HepG2 (cell line): ENCODE results near the gene NAA35. TPM values are rescaled to one million over a fixed set of nuclear protein-coding genes. Genes with fewer than 3 reads are reported as not detected.

ENCODE experiments used
- ATAC-seq: fragments of 200-7000 bp; cut with Tn5 transposase; 3 replicates; pipeline ENCODE4 v1.9.1; 2020; ENCODE audit warnings: mild to moderate bottlenecking, moderate library complexity
- BruUV-seq: library from RNA; stranded (reverse); fragments of 400-500 nt; replicated peaks from 2 replicates; lab custom pipeline; 2021; lab: Mats Ljungman, UMichigan
- CTCF ChIA-PET: fragments of 300-600 bp; formaldehyde crosslinking; extraction: SDS; loops from one replicate; lab custom pipeline; 2021; ENCODE audit warnings: low total read pairs, inconsistent platforms, low intra/inter-chr PET ratio; lab: Yijun Ruan, JAX
- POLR2A ChIA-PET: fragments of 350-600 bp; sonication (Branson Sonifier 250); formaldehyde crosslinking; loops from one replicate; lab custom pipeline; 2020; ENCODE audit warnings: antibody characterized with exemption, inconsistent platforms; lab: Yijun Ruan, JAX
- DNase-seq: peaks from one replicate; pipeline ENCODE4 v3.0.0-alpha.2; 2015; ENCODE audit warnings: low spot score
- FAIRE-seq: peaks from 3 replicates; lab custom pipeline; 2011; peaks lifted over from hg19 to GRCh38; lab: Jason Lieb, UNC
- H2AFZ ChIP-seq: one replicate; pipeline ENCODE4 v1.6.1; 2011; ENCODE audit warnings: low read length, inconsistent platforms
- H3K27ac ChIP-seq: fragments of 300-600 bp; 3 replicates; pipeline ENCODE4 v1.8.0; 2011; ENCODE audit warnings: mixed run types, mild to moderate bottlenecking, mixed read lengths, low read length, inconsistent platforms; ENCODE audit not compliant: insufficient read depth; ENCODE audit errors: extremely low read length
- H3K27me3 ChIP-seq, 2 experiments: fragments of 200-600 bp in 1 of 2; 2 replicates in 1 of 2; 3 replicates in 1 of 2; pipeline versions ENCODE4 v1.6.0 to v1.8.0; 2011; ENCODE audit warnings: low read length in 2 of 2, mild to moderate bottlenecking in 2 of 2, moderate library complexity in 2 of 2, inconsistent platforms in 1 of 2; ENCODE audit not compliant: insufficient read depth in 2 of 2, control insufficient read depth in 1 of 2
- H3K36me3 ChIP-seq, 2 experiments: fragments of 200-600 bp in 1 of 2; replicated peaks in 1 of 2; 2 replicates in 1 of 2; 3 replicates in 1 of 2; pipeline versions ENCODE4 v1.5.1 to v1.8.0; 2011; ENCODE audit warnings: low read length in 2 of 2, inconsistent platforms in 1 of 2; ENCODE audit not compliant: insufficient read depth in 2 of 2, control insufficient read depth in 1 of 2
- H3K4me1 ChIP-seq: 2 replicates; pipeline ENCODE4 v1.5.1; 2012; ENCODE audit warnings: low read length, inconsistent platforms; ENCODE audit not compliant: insufficient read depth
- H3K4me2 ChIP-seq: 2 replicates; pipeline ENCODE4 v1.6.0; 2011; ENCODE audit warnings: low read depth, low read length, inconsistent platforms
- H3K4me3 ChIP-seq, 3 experiments: fragments of 200-600 bp in 1 of 3; sonication (generic), shearing (Covaris generic) in 1 of 3; replicated peaks in 1 of 3; 2 replicates each; pipeline ENCODE4 v1.5.1; 2011 to 2016; ENCODE audit warnings: low read length in 3 of 3, inconsistent platforms in 2 of 3, low read depth in 2 of 3, mild to moderate bottlenecking in 2 of 3, control low read depth in 1 of 3, mixed read lengths in 1 of 3; ENCODE audit not compliant: insufficient read depth in 1 of 3
- H3K79me2 ChIP-seq: one replicate; pipeline ENCODE4 v1.6.1; 2011; ENCODE audit warnings: low read length, inconsistent platforms; ENCODE audit not compliant: insufficient read depth
- H3K9ac ChIP-seq: 2 replicates; pipeline ENCODE4 v1.6.0; 2011; ENCODE audit warnings: mild to moderate bottlenecking, low read depth, low read length, inconsistent platforms; ENCODE audit not compliant: insufficient read depth
- H3K9me3 ChIP-seq: 2 replicates; pipeline ENCODE4 v1.5.1; 2012; ENCODE audit warnings: mild to moderate bottlenecking, low read length
- H4K20me1 ChIP-seq: 2 replicates; pipeline ENCODE4 v1.6.0; 2011; ENCODE audit warnings: inconsistent platforms, mild to moderate bottlenecking, low read length, moderate library complexity; ENCODE audit not compliant: insufficient read depth
- ESRRA ChIP-seq: sonication (generic); formaldehyde crosslinking; IDR thresholded peaks from 2 replicates; pipeline ENCODE4 v1.5.1; 2020; ENCODE audit warnings: mild to moderate bottlenecking, low read depth, missing genetic modification reagents
- FIP1L1 ChIP-seq: fragments of 200-400 bp; formaldehyde crosslinking; IDR thresholded peaks from 2 replicates; pipeline ENCODE4 v1.6.1; 2018; ENCODE audit warnings: low read depth, mild to moderate bottlenecking, low read length, moderate library complexity, borderline replicate concordance; ENCODE audit not compliant: insufficient read depth
- IKZF4 ChIP-seq: sonication (generic); formaldehyde crosslinking; IDR thresholded peaks from 2 replicates; pipeline ENCODE4 v1.5.1; 2020; ENCODE audit warnings: borderline replicate concordance, mild to moderate bottlenecking, low read depth, missing genetic modification reagents; ENCODE audit errors: not compliant biosample characterization
- KLF13 ChIP-seq: sonication (generic); formaldehyde crosslinking; IDR thresholded peaks from 2 replicates; pipeline ENCODE4 v1.4.0; 2020; ENCODE audit warnings: mild to moderate bottlenecking, missing genetic modification reagents
- MED8 ChIP-seq: sonication (generic); formaldehyde crosslinking; IDR thresholded peaks from 2 replicates; pipeline ENCODE4 v1.8.1; 2023; ENCODE audit warnings: mild to moderate bottlenecking, missing genetic modification reagents; ENCODE audit not compliant: insufficient replicate concordance
- SAFB2 ChIP-seq: sonication (generic); formaldehyde crosslinking; IDR thresholded peaks from 2 replicates; pipeline ENCODE4 v1.5.1; 2020; ENCODE audit warnings: missing genetic modification reagents, low read depth, mild to moderate bottlenecking, borderline replicate concordance
- ZNF33B ChIP-seq: sonication (generic); formaldehyde crosslinking; IDR thresholded peaks from 2 replicates; pipeline ENCODE4 v1.5.1; 2020; ENCODE audit warnings: mild to moderate bottlenecking, missing genetic modification reagents
- ZNF589 ChIP-seq: sonication (generic); formaldehyde crosslinking; conservative IDR thresholded peaks from 2 replicates; pipeline ENCODE4 v1.8.0; 2022; ENCODE audit warnings: mild to moderate bottlenecking, moderate library complexity, missing genetic modification reagents
- in situ Hi-C: cut with HindIII; loops from 2 replicates; pipeline ENCODE4 v1.10.0; 2017; ENCODE audit warnings: low pct_unique_long_range_greater_than_20kb; ENCODE audit not compliant: extremely low pct_ligation_motif_present
- intact Hi-C: fragments of 100-400 bp; cut with micrococcal nuclease; formaldehyde crosslinking; loops from one replicate; pipeline ENCODE4 v1.10.0; 2022; ENCODE audit not compliant: unreplicated experiment
- polyA plus RNA-seq, 8 experiments: library from polyadenylated mRNA; depleted of rRNA in 3 of 8; stranded (reverse) in 7 of 8; unstranded in 1 of 8; fragments of >200 nt; fragmentation: Illumina TruSeq in 4 of 8; extraction: Trizol in 4 of 8; gene quantifications; 2 replicates each; pipeline versions ENCODE4 v1.2.1 to v1.2.3, GENCODE V29; 2011 to 2016; ENCODE audit warnings: low read depth in 4 of 8, missing spikeins in 1 of 8, mixed read lengths in 1 of 8; ENCODE audit not compliant: insufficient read depth in 1 of 8
- total RNA-seq, 5 experiments: library from RNA; depleted of rRNA; stranded (reverse); fragments of >200 nt; fragmentation: Illumina TruSeq; extraction: Trizol; gene quantifications; 2 replicates each; pipeline ENCODE4 v1.2.3, GENCODE V29; 2016; ENCODE audit warnings: low read depth in 1 of 5
- TF ChIP-seq, protein P1 (sequence below): sonication (generic); formaldehyde crosslinking; IDR thresholded peaks from 2 replicates; pipeline ENCODE4 v1.8.0; 2022; ENCODE audit warnings: mild to moderate bottlenecking, missing genetic modification reagents; ENCODE audit not compliant: insufficient replicate concordance
- TF ChIP-seq, protein P2 (sequence below): sonication (generic); formaldehyde crosslinking; IDR thresholded peaks from 2 replicates; pipeline ENCODE4 v1.8.1; 2023; ENCODE audit warnings: missing genetic modification reagents, mild to moderate bottlenecking, borderline replicate concordance

NAA35 gene
- total and polyA plus RNA-seq, 2 of the 13 experiments (the other 11 are each of a cell fraction or from before 2014, with no cell fraction given), result 21.6 to 28.9 TPM

DNA sequence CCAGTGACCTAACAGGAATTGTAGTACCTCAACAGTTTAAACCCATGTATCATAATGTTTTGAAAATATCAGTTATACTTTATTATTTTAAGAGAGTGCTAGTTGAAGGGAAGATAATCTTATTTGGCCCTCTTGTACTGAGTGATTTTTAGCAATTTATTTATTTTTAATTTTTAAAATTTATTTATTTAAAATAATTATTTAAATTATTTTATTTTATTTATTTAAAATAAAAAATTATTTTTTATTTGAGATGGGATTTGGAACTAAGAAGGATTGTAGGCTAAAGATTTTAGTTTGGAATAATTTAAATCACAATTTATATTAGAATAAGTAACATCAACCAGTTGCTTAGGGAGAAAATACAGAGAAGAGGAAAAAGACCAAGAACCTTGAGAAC, 54.2 kb downstream of the NAA35 start:
- H3K27ac ChIP-seq, result no peak overlapping the region
- no peaks in the 10 kb centered on the region for H3K79me2 ChIP-seq
- intact Hi-C loops, result no loop called here
- H3K36me3 ChIP-seq, result peaks cover 11 to 45% of the 10 kb centered on the region in 2 experiments; a peak in 4 of 5 replicates
- TF ChIP-seq SAFB2 (CRISPR knock-in tag) (no peak), IKZF4 (CRISPR knock-in tag) (no peak), ESRRA (no peak), FIP1L1 (no peak), ZNF33B (CRISPR knock-in tag) (no peak), KLF13 (CRISPR knock-in tag) (no peak), ZNF589 (CRISPR knock-in tag) (no peak), MED8 (no peak)
- TF ChIP-seq, protein P1, sequence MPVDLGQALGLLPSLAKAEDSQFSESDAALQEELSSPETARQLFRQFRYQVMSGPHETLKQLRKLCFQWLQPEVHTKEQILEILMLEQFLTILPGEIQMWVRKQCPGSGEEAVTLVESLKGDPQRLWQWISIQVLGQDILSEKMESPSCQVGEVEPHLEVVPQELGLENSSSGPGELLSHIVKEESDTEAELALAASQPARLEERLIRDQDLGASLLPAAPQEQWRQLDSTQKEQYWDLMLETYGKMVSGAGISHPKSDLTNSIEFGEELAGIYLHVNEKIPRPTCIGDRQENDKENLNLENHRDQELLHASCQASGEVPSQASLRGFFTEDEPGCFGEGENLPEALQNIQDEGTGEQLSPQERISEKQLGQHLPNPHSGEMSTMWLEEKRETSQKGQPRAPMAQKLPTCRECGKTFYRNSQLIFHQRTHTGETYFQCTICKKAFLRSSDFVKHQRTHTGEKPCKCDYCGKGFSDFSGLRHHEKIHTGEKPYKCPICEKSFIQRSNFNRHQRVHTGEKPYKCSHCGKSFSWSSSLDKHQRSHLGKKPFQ (CRISPR knock-in tag), result no peak
- TF ChIP-seq, protein P2, sequence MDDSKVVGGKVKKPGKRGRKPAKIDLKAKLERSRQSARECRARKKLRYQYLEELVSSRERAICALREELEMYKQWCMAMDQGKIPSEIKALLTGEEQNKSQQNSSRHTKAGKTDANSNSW (CRISPR knock-in tag), result no peak
- in situ Hi-C loops, result no loop called here
- H3K4me2 ChIP-seq, result no peak overlapping the region
- ChIA-PET POLR2A (no interaction called here), CTCF (no interaction called here)
- no peak overlapping the region for H3K4me3 ChIP-seq
- no peaks in the 10 kb centered on the region for H3K4me1 ChIP-seq
- BruUV-seq, result no TSS peak
- no peak for ATAC-seq
- H3K9ac ChIP-seq, result no peak overlapping the region
- FAIRE-seq, result no peak
- no peaks in the 10 kb centered on the region for H3K9me3 ChIP-seq
- no peak overlapping the region for H2AFZ ChIP-seq
- no peaks in the 10 kb centered on the region for H4K20me1 ChIP-seq
- H3K27me3 ChIP-seq, result no peaks in the 10 kb centered on the region
- no peak for DNase-seq
